Dedifferentiated amniotic fluid mesenchymal stem cell (primary cell): ENCODE data around the gene RAB3A.

Experiments
- DNase-seq: peaks from one replicate; pipeline ENCODE4 v3.0.0-alpha.2; 2016; ENCODE audit errors: extremely low spot score

The RAB3A gene

GRCh38 chr19:18203863-18204393 lies at the start of gene RAB3A:
Gene RAB3A, minus strand, starts transcription at chr19:18204042. Its CDS starts 1,302 bp downstream, at chr19:18202740.
- DNase-seq: peak; percentile 100

- DNase-seq: no peak
These were observed 49.3 kb upstream of the RAB3A start for GRCh38 chr19:18253130-18253529.

GRCh38 chr19:18252370-18252717 lies 48.5 kb upstream of the RAB3A start:
- no peak for DNase-seq

GRCh38 chr19:18251587-18252369 lies 47.9 kb upstream of the RAB3A start:
- peak; percentile 72 for DNase-seq

- DNase-seq: no peak
These were observed 46.0 kb upstream of the RAB3A start for GRCh38 chr19:18249834-18250233.

GRCh38 chr19:18245297-18245696 lies 41.5 kb upstream of the RAB3A start:
- DNase-seq: no peak

- no peak for DNase-seq
These were observed 35.5 kb upstream of the RAB3A start for GRCh38 chr19:18239303-18239702.

GRCh38 chr19:18234194-18234593 lies 30.4 kb upstream of the RAB3A start:
- no peak for DNase-seq

GRCh38 chr19:18233224-18233825 lies 29.5 kb upstream of the RAB3A start:
- DNase-seq: no peak

GRCh38 chr19:18232540-18233223 lies 28.8 kb upstream of the RAB3A start:
- DNase-seq: no peak

GRCh38 chr19:18231775-18232174 lies 27.9 kb upstream of the RAB3A start:
- DNase-seq: no peak

GRCh38 chr19:18230941-18231734 lies 27.3 kb upstream of the RAB3A start:
- DNase-seq: no peak

GRCh38 chr19:18229915-18230314 lies 26.1 kb upstream of the RAB3A start:
- no peak for DNase-seq

- DNase-seq: no peak
These were observed 25.6 kb upstream of the RAB3A start for GRCh38 chr19:18229474-18229873.

- DNase-seq: no peak
These were observed 24.0 kb upstream of the RAB3A start for GRCh38 chr19:18227781-18228271.

GRCh38 chr19:18226956-18227780 lies 23.3 kb upstream of the RAB3A start:
- DNase-seq: no peak

GRCh38 chr19:18225702-18226468 lies 22.0 kb upstream of the RAB3A start, which contains the start of gene PDE4C:
Gene PDE4C, minus strand, starts transcription at chr19:18226438. Its CDS starts 23 bp downstream, at chr19:18226415.
- DNase-seq: no peak

- no peak for DNase-seq
These were observed 21.5 kb upstream of the RAB3A start for GRCh38 chr19:18225355-18225701.

GRCh38 chr19:18224525-18225354 lies 20.9 kb upstream of the RAB3A start:
- DNase-seq: peak; percentile 100
